K562 (cell line): Measurements from ENCODE around the gene HPSE2. TPM values are rescaled to one million over a fixed set of nuclear protein-coding genes. Genes with fewer than 3 reads are reported as not detected.

Experiments used
- ATAC-seq: fragments of 200-7000 bp; cut with Tn5 transposase; 3 replicates; pipeline ENCODE4 v1.9.1; 2020; ENCODE audit warnings: moderate library complexity
- BruUV-seq: library from RNA; stranded (reverse); fragments of 400-500 nt; replicated peaks from 2 replicates; lab custom pipeline; 2021; lab: Mats Ljungman, UMichigan
- CTCF ChIA-PET: fragments of 300-600 bp; formaldehyde crosslinking; extraction: SDS; loops from one replicate; lab custom pipeline; 2021; ENCODE audit warnings: low intra/inter-chr PET ratio; lab: Yijun Ruan, JAX
- POLR2A ChIA-PET: fragments of 300-600, 350-650 bp; sonication (Branson Sonifier 250); formaldehyde crosslinking; extraction: SDS; loops from one replicate; lab custom pipeline; 2021; ENCODE audit warnings: antibody characterized with exemption, inconsistent platforms; lab: Yijun Ruan, JAX
- DNase-seq, 4 experiments: peaks; one replicate each; pipeline versions ENCODE4 v3.0.0 to v3.0.0-alpha.2; 2011 to 2018; ENCODE audit warnings: low spot score in 3 of 4, mixed read lengths in 3 of 4; ENCODE audit errors: extremely low read depth in 1 of 4
- FAIRE-seq: peaks from 2 replicates; lab custom pipeline; 2011; peaks lifted over from hg19 to GRCh38; lab: Jason Lieb, UNC
- H2AFZ ChIP-seq: 2 replicates; pipeline ENCODE4 v1.6.0; 2011; ENCODE audit warnings: low read depth, low read length, control low read depth, inconsistent platforms
- H3K27ac ChIP-seq: fragments of 200-600 bp; 3 replicates; pipeline ENCODE4 v1.8.0; 2011; ENCODE audit warnings: low read depth, mild to moderate bottlenecking, control low read depth, inconsistent platforms, low read length, moderate library complexity, mixed read lengths; ENCODE audit errors: extremely low read depth
- H3K27me3 ChIP-seq, 2 experiments: fragments of 300-600 bp in 1 of 2; 2 replicates in 1 of 2; 3 replicates in 1 of 2; pipeline versions ENCODE4 v1.6.0 to v1.8.0; 2011; ENCODE audit warnings: inconsistent platforms in 2 of 2, low read length in 2 of 2, mild to moderate bottlenecking in 1 of 2, mixed read lengths in 1 of 2, moderate library complexity in 1 of 2; ENCODE audit not compliant: control insufficient read depth in 2 of 2, insufficient read depth in 2 of 2
- H3K36me3 ChIP-seq: fragments of 300-600 bp; 3 replicates; pipeline ENCODE4 v1.8.0; 2011; ENCODE audit warnings: mild to moderate bottlenecking, low read length, inconsistent platforms; ENCODE audit not compliant: control insufficient read depth, insufficient read depth
- H3K4me1 ChIP-seq, 2 experiments: fragments of 200-600 bp in 1 of 2; replicated peaks in 1 of 2; 2 replicates in 1 of 2; 3 replicates in 1 of 2; pipeline versions ENCODE4 v1.5.1 to v1.8.0; 2011; ENCODE audit warnings: inconsistent platforms in 2 of 2, low read length in 2 of 2, mild to moderate bottlenecking in 1 of 2, mixed read lengths in 1 of 2, moderate library complexity in 1 of 2; ENCODE audit not compliant: control insufficient read depth in 2 of 2, insufficient read depth in 2 of 2
- H3K4me2 ChIP-seq: 2 replicates; pipeline ENCODE4 v1.6.1; 2011; ENCODE audit warnings: low read length, control low read depth, inconsistent platforms, mixed read lengths; ENCODE audit not compliant: insufficient read depth
- H3K4me3 ChIP-seq: fragments of 200-600 bp; sonication (generic), shearing (Covaris generic); 2 replicates; pipeline ENCODE4 v1.5.1; 2016; ENCODE audit warnings: control low read depth, inconsistent platforms
- H3K79me2 ChIP-seq: fragments of 200-600 bp; 3 replicates; pipeline ENCODE4 v1.8.0; 2011; ENCODE audit warnings: low read length, inconsistent platforms; ENCODE audit not compliant: control insufficient read depth, insufficient read depth
- H3K9ac ChIP-seq, 2 experiments: 2 replicates each; pipeline versions ENCODE4 v1.6.0 to v1.6.1; 2011; ENCODE audit warnings: low read depth in 2 of 2, low read length in 2 of 2, control low read depth in 1 of 2, inconsistent platforms in 1 of 2, mild to moderate bottlenecking in 1 of 2, mixed read lengths in 1 of 2; ENCODE audit not compliant: insufficient read depth in 1 of 2
- H3K9me1 ChIP-seq: one replicate; pipeline ENCODE4 v1.6.0; 2011; ENCODE audit warnings: inconsistent platforms, mild to moderate bottlenecking, low read length, moderate library complexity; ENCODE audit not compliant: control insufficient read depth, insufficient read depth
- H3K9me3 ChIP-seq: replicated peaks from 2 replicates; pipeline ENCODE4 v1.5.1; 2011; ENCODE audit warnings: low read depth, low read length, inconsistent platforms; ENCODE audit not compliant: control insufficient read depth, insufficient read depth
- H4K20me1 ChIP-seq: replicated peaks from 2 replicates; pipeline ENCODE4 v1.6.1; 2011; ENCODE audit warnings: low read length, inconsistent platforms, mixed read lengths; ENCODE audit not compliant: control insufficient read depth, insufficient read depth
- E2F4 ChIP-seq: sonication (generic); formaldehyde crosslinking; IDR thresholded peaks from 2 replicates; pipeline ENCODE4 v1.8.0; 2022; ENCODE audit warnings: mild to moderate bottlenecking, low read depth, missing genetic modification reagents
- HCFC1 ChIP-seq: IDR thresholded peaks from 2 replicates; pipeline ENCODE4 v1.6.1; 2012; ENCODE audit warnings: low read depth, low read length, improper control_type of control experiment
- MXI1 ChIP-seq: IDR thresholded peaks from 2 replicates; pipeline ENCODE4 v1.6.1; 2011; ENCODE audit warnings: low read depth, mild to moderate bottlenecking, improper control_type of control experiment, low read length
- NBN ChIP-seq: fragments of 450-650 bp; IDR thresholded peaks from 2 replicates; pipeline ENCODE4 v1.6.1; 2016; ENCODE audit warnings: low read depth, mild to moderate bottlenecking
- NEUROD1 ChIP-seq: fragments of 150-350 bp; IDR thresholded peaks from 2 replicates; pipeline ENCODE4 v1.6.1; 2014; ENCODE audit warnings: borderline replicate concordance, low read length, low read depth; ENCODE audit not compliant: partially characterized antibody
- PHF20 ChIP-seq: fragments of 450-650 bp; IDR thresholded peaks from 2 replicates; pipeline ENCODE4 v1.6.1; 2018; ENCODE audit not compliant: partially characterized antibody
- RFX7 ChIP-seq: fragments of 250-450 bp; sonication (Bioruptor Pico); IDR thresholded peaks from 2 replicates; pipeline ENCODE4 v1.5.1; 2021; ENCODE audit warnings: mild to moderate bottlenecking
- TCF7L2 ChIP-seq: fragments of 150-350 bp; IDR thresholded peaks from 2 replicates; pipeline ENCODE4 v1.6.1; 2016; ENCODE audit warnings: low read depth, mild to moderate bottlenecking, low read length, moderate library complexity
- ZBTB8A ChIP-seq: fragments of 450-650 bp; IDR thresholded peaks from 2 replicates; pipeline ENCODE4 v1.6.1; 2018; ENCODE audit warnings: mild to moderate bottlenecking, moderate library complexity; ENCODE audit not compliant: partially characterized antibody
- ZNF586 ChIP-seq: fragments of 450-650 bp; formaldehyde crosslinking; conservative IDR thresholded peaks from 2 replicates; pipeline ENCODE4 v1.4.0; 2020; ENCODE audit warnings: mild to moderate bottlenecking, moderate library complexity
- WGBS: fragments of 100-300 bp; shearing (Covaris generic); methylation state at CpG from one replicate; pipeline ENCODE4 v1.1.6; 2016; ENCODE audit warnings: low coverage, mixed read lengths; ENCODE audit not compliant: insufficient coverage; ENCODE audit errors: missing lambda C conversion rate; 5-methylcytosine and 5-hydroxymethylcytosine counted together
- in situ Hi-C: fragments of 300-500 bp; cut with MboI; formaldehyde crosslinking; loops from 4 replicates; pipeline ENCODE4 v1.15.0; 2018; ENCODE audit warnings: inconsistent platforms, mixed read lengths
- intact Hi-C: fragments of 100-400 bp; cut with micrococcal nuclease; formaldehyde crosslinking; loops from 2 replicates; pipeline ENCODE4 v1.14.2; 2022
- polyA plus RNA-seq, 8 experiments: library from polyadenylated mRNA; depleted of rRNA in 4 of 8; stranded (reverse) in 5 of 8; unstranded in 3 of 8; fragments of >200 nt; fragmentation: Nextera tagmentation in 2 of 8; fragmentation: Illumina TruSeq in 1 of 8; extraction: Ambion mirVana in 2 of 8; extraction: Trizol in 1 of 8; gene quantifications; 2 replicates each; pipeline versions ENCODE4 v1.2.1 to v1.2.3, GENCODE V29; 2011 to 2014; ENCODE audit warnings: inconsistent platforms in 1 of 8, missing spikeins in 1 of 8
- total RNA-seq, 7 experiments: library from RNA; depleted of rRNA in 6 of 7; stranded (reverse); fragments of >200 nt in 6 of 7; fragmentation: Illumina TruSeq in 2 of 7; extraction: Trizol in 2 of 7; gene quantifications; 2 replicates each; pipeline versions ENCODE4 v1.2.1 to v1.2.3, GENCODE V29; 2011 to 2021; ENCODE audit warnings: low replicate concordance in 1 of 7
- TF ChIP-seq, protein P1 (sequence below): fragments of 450-650 bp; formaldehyde crosslinking; IDR thresholded peaks from 2 replicates; pipeline ENCODE4 v1.4.0; 2020; ENCODE audit warnings: mild to moderate bottlenecking, moderate library complexity
- TF ChIP-seq, protein P2 (sequence below): sonication (generic); IDR thresholded peaks from 2 replicates; pipeline ENCODE4 v1.6.1; 2016

The HPSE2 gene
- total and polyA plus RNA-seq, 9 of the 15 experiments (the other 6 are each of a cell fraction or from before 2014, with no cell fraction given): 0.03 to 0.10 (median 0.04) TPM; not detected in 2

GRCh38 chr10:98956576-98957260, 278.9 kb downstream of the HPSE2 start:
- CTCF ChIA-PET: no interaction called here
- Histone ChIP-seq H3K27me3 (no peaks in the 10 kb centered on the region), H3K4me3 (no peak overlapping the region), H4K20me1 (no peaks in the 10 kb centered on the region), H3K79me2 (no peaks in the 10 kb centered on the region), H3K4me1 (no peaks in the 10 kb centered on the region; a peak in 1 of 5 replicates), H3K36me3 (no peaks in the 10 kb centered on the region), H3K9me3 (no peaks in the 10 kb centered on the region), H3K9ac (no peak overlapping the region), H2AFZ (peak overlapping the region; percentile 59), H3K4me2 (no peak overlapping the region), H3K27ac (no peak overlapping the region), H3K9me1 (no peaks in the 10 kb centered on the region)
- intact Hi-C loops: no loop called here
- no peak for FAIRE-seq
- POLR2A ChIA-PET: no interaction called here
- 36% methylated on average over 4 of the region's 4 CpGs for WGBS
- no TSS peak for BruUV-seq
- in situ Hi-C loops: no loop called here
- no peak for ATAC-seq
- no peak for DNase-seq
- no peak for TF ChIP-seq ZBTB8A
- TF ChIP-seq ZNF586: no peak
- TF ChIP-seq TCF7L2: no peak
- TF ChIP-seq E2F4 (CRISPR knock-in tag): no peak
- TF ChIP-seq, protein P1, sequence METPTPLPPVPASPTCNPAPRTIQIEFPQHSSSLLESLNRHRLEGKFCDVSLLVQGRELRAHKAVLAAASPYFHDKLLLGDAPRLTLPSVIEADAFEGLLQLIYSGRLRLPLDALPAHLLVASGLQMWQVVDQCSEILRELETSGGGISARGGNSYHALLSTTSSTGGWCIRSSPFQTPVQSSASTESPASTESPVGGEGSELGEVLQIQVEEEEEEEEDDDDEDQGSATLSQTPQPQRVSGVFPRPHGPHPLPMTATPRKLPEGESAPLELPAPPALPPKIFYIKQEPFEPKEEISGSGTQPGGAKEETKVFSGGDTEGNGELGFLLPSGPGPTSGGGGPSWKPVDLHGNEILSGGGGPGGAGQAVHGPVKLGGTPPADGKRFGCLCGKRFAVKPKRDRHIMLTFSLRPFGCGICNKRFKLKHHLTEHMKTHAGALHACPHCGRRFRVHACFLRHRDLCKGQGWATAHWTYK: no peak
- no peak for TF ChIP-seq NEUROD1
- TF ChIP-seq PHF20: no peak
- no peak for TF ChIP-seq NBN
- no peak for TF ChIP-seq HCFC1
- no peak for TF ChIP-seq MXI1
- TF ChIP-seq, protein P2, sequence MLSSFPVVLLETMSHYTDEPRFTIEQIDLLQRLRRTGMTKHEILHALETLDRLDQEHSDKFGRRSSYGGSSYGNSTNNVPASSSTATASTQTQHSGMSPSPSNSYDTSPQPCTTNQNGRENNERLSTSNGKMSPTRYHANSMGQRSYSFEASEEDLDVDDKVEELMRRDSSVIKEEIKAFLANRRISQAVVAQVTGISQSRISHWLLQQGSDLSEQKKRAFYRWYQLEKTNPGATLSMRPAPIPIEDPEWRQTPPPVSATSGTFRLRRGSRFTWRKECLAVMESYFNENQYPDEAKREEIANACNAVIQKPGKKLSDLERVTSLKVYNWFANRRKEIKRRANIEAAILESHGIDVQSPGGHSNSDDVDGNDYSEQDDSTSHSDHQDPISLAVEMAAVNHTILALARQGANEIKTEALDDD: no peak
- no peak for TF ChIP-seq RFX7 (CRISPR knock-in tag)
